ENCODE measurements around the gene TMEM179. TPM values are rescaled to one million over a fixed set of nuclear protein-coding genes. Genes with fewer than 3 reads are reported as not detected.

TMEM179 gene
- total RNA-seq, 1 experiment from 2014 or later: 11.4 TPM

GRCh38 chr14:104547310-104547997, 57.1 kb downstream of the TMEM179 start:
- no CpG with 5 or more reads among the region's 18 CpGs for WGBS (ENCODE audit: extremely low coverage, insufficient read length, low lambda C conversion rate)
- no peak overlapping the region for H2AK5ac ChIP-seq (ENCODE audit: insufficient read length, low read length)
- H3K56ac ChIP-seq (ENCODE audit: insufficient read length, low read depth, low read length): no peak overlapping the region
- H3K9ac ChIP-seq (ENCODE audit: extremely low read depth, insufficient read length, low read length): no peak overlapping the region
- TF ChIP-seq, protein P1, sequence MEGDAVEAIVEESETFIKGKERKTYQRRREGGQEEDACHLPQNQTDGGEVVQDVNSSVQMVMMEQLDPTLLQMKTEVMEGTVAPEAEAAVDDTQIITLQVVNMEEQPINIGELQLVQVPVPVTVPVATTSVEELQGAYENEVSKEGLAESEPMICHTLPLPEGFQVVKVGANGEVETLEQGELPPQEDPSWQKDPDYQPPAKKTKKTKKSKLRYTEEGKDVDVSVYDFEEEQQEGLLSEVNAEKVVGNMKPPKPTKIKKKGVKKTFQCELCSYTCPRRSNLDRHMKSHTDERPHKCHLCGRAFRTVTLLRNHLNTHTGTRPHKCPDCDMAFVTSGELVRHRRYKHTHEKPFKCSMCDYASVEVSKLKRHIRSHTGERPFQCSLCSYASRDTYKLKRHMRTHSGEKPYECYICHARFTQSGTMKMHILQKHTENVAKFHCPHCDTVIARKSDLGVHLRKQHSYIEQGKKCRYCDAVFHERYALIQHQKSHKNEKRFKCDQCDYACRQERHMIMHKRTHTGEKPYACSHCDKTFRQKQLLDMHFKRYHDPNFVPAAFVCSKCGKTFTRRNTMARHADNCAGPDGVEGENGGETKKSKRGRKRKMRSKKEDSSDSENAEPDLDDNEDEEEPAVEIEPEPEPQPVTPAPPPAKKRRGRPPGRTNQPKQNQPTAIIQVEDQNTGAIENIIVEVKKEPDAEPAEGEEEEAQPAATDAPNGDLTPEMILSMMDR (conservative IDR thresholded peaks at IDR 0.05): no peak
- H3K79me1 ChIP-seq (ENCODE audit: insufficient read depth, low read depth, low read length, poor library complexity, severe bottlenecking): no peaks in the 10 kb centered on the region
- no peak overlapping the region for H3K14ac ChIP-seq (ENCODE audit: insufficient read depth, low read length)
- H2BK5ac ChIP-seq (ENCODE audit: insufficient read length, low read length): no peak overlapping the region
- H3K23ac ChIP-seq (ENCODE audit: insufficient read length, low read depth, low read length): no peak overlapping the region
- no peak overlapping the region for H3K4me2 ChIP-seq (ENCODE audit: insufficient read depth, insufficient read length, low read length)
- no peak overlapping the region for H2BK15ac ChIP-seq (ENCODE audit: low read depth, low read length)
- peaks cover 17 to 23% of the 10 kb centered on the region in 2 experiments for H3K4me1 Mint-ChIP-seq
- no peak overlapping the region for H4K8ac ChIP-seq (replicated peaks; ENCODE audit: insufficient read length, low read depth, low read length)
- H3K9me3 ChIP-seq (ENCODE audit: control insufficient read depth, low read depth, low read length): no peaks in the 10 kb centered on the region
- H4K91ac ChIP-seq (ENCODE audit: insufficient read length, low read depth, low read length): no peak overlapping the region
- no peak overlapping the region for H3K4ac ChIP-seq (ENCODE audit: low read depth, low read length)
- H3K27me3 ChIP-seq (ENCODE audit: insufficient read depth, low read length): no peaks in the 10 kb centered on the region
- peaks cover 0 to 6% of the 10 kb centered on the region in 2 experiments; a peak in 1 of 5 replicates for H3K9me3 Mint-ChIP-seq
- no peak overlapping the region for H2BK12ac ChIP-seq (ENCODE audit: insufficient read length, low read depth, low read length)
- peaks cover 0 to 4% (median 0%) of the 10 kb centered on the region in 3 experiments; a peak in 1 of 7 replicates for H3K36me3 Mint-ChIP-seq (ENCODE audit: insufficient read depth in 1 of 3, low read depth in 3 of 3)
- no peaks in the 10 kb centered on the region for H3K79me2 ChIP-seq (ENCODE audit: insufficient read depth, low read length)
- H3K27me3 Mint-ChIP-seq (ENCODE audit: low read depth): peaks cover 10% of the 10 kb centered on the region
- no peak for DNase-seq
- no peak overlapping the region for H2BK20ac ChIP-seq (ENCODE audit: low read depth, low read length, poor library complexity, severe bottlenecking)
- no peak overlapping the region for H2BK120ac ChIP-seq (ENCODE audit: low read depth, low read length, poor library complexity, severe bottlenecking)
- no peak overlapping the region for H3T11ph ChIP-seq (ENCODE audit: low read length)
- no peaks in the 10 kb centered on the region for H4K20me1 ChIP-seq (ENCODE audit: control insufficient read depth, insufficient read depth, insufficient read length)
- no peak overlapping the region for H2AFZ ChIP-seq (ENCODE audit: low read length)
- no peaks in the 10 kb centered on the region for H3K23me2 ChIP-seq (ENCODE audit: insufficient read length, low read depth, low read length, poor library complexity, severe bottlenecking)
- no peak overlapping the region for H4K5ac ChIP-seq (ENCODE audit: insufficient read length, low read depth, low read length)
- no peak overlapping the region for H3K18ac ChIP-seq (ENCODE audit: insufficient read length, low read depth, low read length)
- no peaks in the 10 kb centered on the region for H3K4me1 ChIP-seq (ENCODE audit: insufficient read depth, low read length)
- H3K4me3 Mint-ChIP-seq: no peak overlapping the region
- H3K27ac ChIP-seq (ENCODE audit: insufficient read length, low read depth, low read length): no peak overlapping the region
- H3K27ac Mint-ChIP-seq: no peak overlapping the region

All from H9 (cell line).